PC-9 (cell line): ENCODE measurements around the gene IFT88.

Source experiments
- EZH2 ChIP-seq: fragments of 200-600 bp; sonication (generic); IDR thresholded peaks from 2 replicates; pipeline ENCODE4 v1.8.0; 2017; ENCODE audit warnings: antibody characterized with exemption, low read depth
- TF ChIP-seq, protein P1 (sequence below): fragments of 200-600 bp; sonication (generic); conservative IDR thresholded peaks from 2 replicates; pipeline ENCODE4 v1.6.1; 2017; ENCODE audit warnings: mixed run types, antibody characterized with exemption, mild to moderate bottlenecking, moderate library complexity

DNA sequence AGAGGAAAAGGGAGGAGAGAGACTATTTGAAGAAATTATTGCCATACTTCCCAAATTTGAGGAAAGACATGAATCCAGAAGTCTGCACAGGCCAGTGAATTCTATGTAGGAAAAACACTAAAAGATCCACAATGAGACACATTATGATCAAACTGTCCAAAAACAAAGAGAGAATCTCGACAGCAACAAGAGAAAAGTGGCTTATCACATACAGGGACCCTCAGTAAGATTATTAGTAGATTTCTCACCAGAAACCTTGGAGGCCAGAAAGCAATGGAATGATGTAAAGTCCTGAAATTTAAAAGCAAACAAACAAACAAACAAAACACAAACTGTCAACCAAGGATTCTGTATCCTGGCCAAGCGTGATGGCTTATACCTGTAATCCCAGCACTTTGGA is 80.8 kb downstream of the IFT88 start:
- TF ChIP-seq, protein P1, sequence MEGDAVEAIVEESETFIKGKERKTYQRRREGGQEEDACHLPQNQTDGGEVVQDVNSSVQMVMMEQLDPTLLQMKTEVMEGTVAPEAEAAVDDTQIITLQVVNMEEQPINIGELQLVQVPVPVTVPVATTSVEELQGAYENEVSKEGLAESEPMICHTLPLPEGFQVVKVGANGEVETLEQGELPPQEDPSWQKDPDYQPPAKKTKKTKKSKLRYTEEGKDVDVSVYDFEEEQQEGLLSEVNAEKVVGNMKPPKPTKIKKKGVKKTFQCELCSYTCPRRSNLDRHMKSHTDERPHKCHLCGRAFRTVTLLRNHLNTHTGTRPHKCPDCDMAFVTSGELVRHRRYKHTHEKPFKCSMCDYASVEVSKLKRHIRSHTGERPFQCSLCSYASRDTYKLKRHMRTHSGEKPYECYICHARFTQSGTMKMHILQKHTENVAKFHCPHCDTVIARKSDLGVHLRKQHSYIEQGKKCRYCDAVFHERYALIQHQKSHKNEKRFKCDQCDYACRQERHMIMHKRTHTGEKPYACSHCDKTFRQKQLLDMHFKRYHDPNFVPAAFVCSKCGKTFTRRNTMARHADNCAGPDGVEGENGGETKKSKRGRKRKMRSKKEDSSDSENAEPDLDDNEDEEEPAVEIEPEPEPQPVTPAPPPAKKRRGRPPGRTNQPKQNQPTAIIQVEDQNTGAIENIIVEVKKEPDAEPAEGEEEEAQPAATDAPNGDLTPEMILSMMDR: no peak
- TF ChIP-seq EZH2: no peak
